ENCODE measurements around the gene ZBTB43. TPM values are rescaled to one million over a fixed set of nuclear protein-coding genes. Genes with fewer than 3 reads are reported as not detected.
"Not testable (repeated sequence)": the region's sequence is repeated elsewhere in the genome, so short reads cannot be mapped to it uniquely, and the experiment has no call there.

The ZBTB43 gene
- 12.7 TPM for total RNA-seq

GRCh38 chr9:126804696-126805553 is at the start of gene ZBTB43:
Gene ZBTB43, plus strand, starts transcription at chr9:126805040. Its CDS starts 27,470 bp downstream, at chr9:126832510.
- intact Hi-C loops (cut with DNase I) = no loop called here

GRCh38 chr9:126755317-126755875 is 49.4 kb upstream of the ZBTB43 start:
- ATAC-seq (no peak), DNase-seq (ENCODE audit: low spot score) (no peak)
- intact Hi-C loops (cut with DNase I) = no loop called here

More at GRCh38 chr9:126804696-126805553, at the start of gene ZBTB43:
- DNase-seq (ENCODE audit: low spot score) = peak; percentile 98
- peak; percentile 99 for ATAC-seq

GRCh38 chr9:126756238-126756637 is 48.6 kb upstream of the ZBTB43 start:
- intact Hi-C loops (cut with DNase I) = no loop called here
- DNase-seq (ENCODE audit: low spot score) = no peak
- ATAC-seq = no peak

GRCh38 chr9:126756876-126757415 is 47.9 kb upstream of the ZBTB43 start:
- DNase-seq (ENCODE audit: low spot score) = no peak
- ATAC-seq = no peak
- intact Hi-C loops (cut with DNase I) = no loop called here

GRCh38 chr9:126758916-126759585 is 45.8 kb upstream of the ZBTB43 start:
- no peak for ATAC-seq
- no peak for DNase-seq (ENCODE audit: low spot score)
- intact Hi-C loops (cut with DNase I) = no loop called here

- peak; percentile 23 for DNase-seq (ENCODE audit: low spot score)
- intact Hi-C loops (cut with DNase I) = no loop called here
- ATAC-seq = no peak
Measured at GRCh38 chr9:126761274-126761673, 43.6 kb upstream of the ZBTB43 start.

GRCh38 chr9:126763130-126763764 is 41.6 kb upstream of the ZBTB43 start:
- DNase-seq (ENCODE audit: low spot score) (no peak), ATAC-seq (no peak)
- intact Hi-C loops (cut with DNase I) = no loop called here

GRCh38 chr9:126773004-126773607 is 31.7 kb upstream of the ZBTB43 start:
- peak; percentile 31 for DNase-seq (ENCODE audit: low spot score)
- no peak for ATAC-seq
- intact Hi-C loops (cut with DNase I) = no loop called here

- DNase-seq (ENCODE audit: low spot score) (peak; percentile 2), ATAC-seq (no peak)
- intact Hi-C loops (cut with DNase I) = no loop called here
Measured at GRCh38 chr9:126775926-126776325, 28.9 kb upstream of the ZBTB43 start.

GRCh38 chr9:126777733-126778132 is 27.1 kb upstream of the ZBTB43 start:
- DNase-seq (ENCODE audit: low spot score) (peak; percentile 26), ATAC-seq (no peak)
- intact Hi-C loops (cut with DNase I) = no loop called here

GRCh38 chr9:126778141-126778540 is 26.7 kb upstream of the ZBTB43 start:
- intact Hi-C loops (cut with DNase I) = no loop called here
- no peak for ATAC-seq
- peak; percentile 2 for DNase-seq (ENCODE audit: low spot score)

GRCh38 chr9:126778696-126779095 is 26.1 kb upstream of the ZBTB43 start:
- DNase-seq (ENCODE audit: low spot score) = peak; percentile 14
- ATAC-seq; intact Hi-C loops (cut with DNase I): not testable (repeated sequence)

- ATAC-seq (peak; percentile 85), DNase-seq (ENCODE audit: low spot score) (peak; percentile 88)
- intact Hi-C loops (cut with DNase I) = loop anchor here (10.0 kb wide), 1 partner anchor 167 kb away; the partner anchor contains the start of gene LMX1B
Measured at GRCh38 chr9:126781186-126782052, 23.4 kb upstream of the ZBTB43 start.

- intact Hi-C loops (cut with DNase I) = loop anchor here (10.0 kb wide), 1 partner anchor 167 kb away; the partner anchor contains the start of gene LMX1B
- no peak for ATAC-seq
- DNase-seq (ENCODE audit: low spot score) = no peak
Measured at GRCh38 chr9:126782053-126782388, 22.8 kb upstream of the ZBTB43 start.

- ATAC-seq = no peak
- DNase-seq (ENCODE audit: low spot score) = no peak
Measured at GRCh38 chr9:126783949-126784348, 20.9 kb upstream of the ZBTB43 start.

GRCh38 chr9:126784401-126784800 is 20.4 kb upstream of the ZBTB43 start:
- DNase-seq (ENCODE audit: low spot score) (peak; percentile 32), ATAC-seq (no peak)
- intact Hi-C loops (cut with DNase I) = loop anchor here (10.0 kb wide), 1 partner anchor 170 kb away; the partner anchor contains the start of gene LMX1B

More at GRCh38 chr9:126783949-126784348, 20.9 kb upstream of the ZBTB43 start:
- intact Hi-C loops (cut with DNase I) = loop anchor here (10.0 kb wide), 1 partner anchor 169 kb away; the partner anchor contains the start of gene LMX1B

GRCh38 chr9:126784841-126785240 is 20.0 kb upstream of the ZBTB43 start:
- not testable (repeated sequence) for ATAC-seq; DNase-seq (ENCODE audit: low spot score)
- intact Hi-C loops (cut with DNase I) = loop anchor here (10.0 kb wide), 1 partner anchor 170 kb away; the partner anchor contains the start of gene LMX1B

Data from sciatic nerve (tissue), 2 donors.